ENCODE results near the gene NSG1. TPM values are rescaled to one million over a fixed set of nuclear protein-coding genes. Genes with fewer than 3 reads are reported as not detected.

Gene NSG1
- polyA plus RNA-seq, 2 of the 4 experiments (the other 2 are of a cell fraction) = 0.26 to 0.34 TPM

DNA sequence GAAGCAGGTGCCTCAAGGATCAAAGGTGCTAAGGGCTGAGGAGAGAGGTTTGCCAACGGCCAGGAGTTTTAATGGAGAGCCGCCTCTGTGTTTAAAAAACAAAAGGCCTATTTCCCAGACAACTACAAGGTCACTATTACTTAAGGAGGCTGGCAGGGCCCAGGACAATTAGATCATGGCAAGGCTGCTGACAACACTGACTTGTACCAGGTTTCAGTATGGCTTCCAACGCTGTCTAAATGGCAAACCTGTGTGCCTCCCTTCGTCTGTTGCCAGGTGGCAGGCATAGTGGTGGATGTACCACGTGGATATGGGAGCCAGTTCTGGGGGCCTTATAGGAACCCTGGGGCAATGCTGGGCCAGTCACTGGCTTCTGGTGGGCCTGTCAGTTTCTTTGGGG, 41.0 kb downstream of the NSG1 start:
- 86% methylated on average over 4 of the region's 5 CpGs for whole genome bisulfite sequencing (ENCODE audit: missing lambda C conversion rate)
- ATAC-seq (no peak), DNase-seq (ENCODE audit: low read depth in 1 of 2, low spot score in 1 of 2) (no peak), FAIRE-seq (no peak)
- H3K9me3 ChIP-seq = no peaks in the 10 kb centered on the region
- ChIA-PET POLR2A (no interaction called here), CTCF (interaction anchor here (0.5 kb wide), 1 partner anchor 455 kb away, joined by 4 read pairs; no protein-coding TSS in a partner anchor)
- no peaks in the 10 kb centered on the region for H3K4me1 ChIP-seq
- H3K27ac ChIP-seq = no peak overlapping the region
- no peak overlapping the region for H3K4me2 ChIP-seq
- H3K4me3 ChIP-seq = no peak overlapping the region
- no peak for TF ChIP-seq HOXB5 (CRISPR knock-in tag; IDR thresholded peaks at IDR 0.05)
- no peak for TF ChIP-seq JUN (IDR thresholded peaks at IDR 0.05)
- no peak for TF ChIP-seq SMC3 (IDR thresholded peaks at IDR 0.05)
- TF ChIP-seq POLR2AphosphoS2 (conservative IDR thresholded peaks at IDR 0.05; ENCODE audit: low read length) = no peak
- TF ChIP-seq, protein P1, sequence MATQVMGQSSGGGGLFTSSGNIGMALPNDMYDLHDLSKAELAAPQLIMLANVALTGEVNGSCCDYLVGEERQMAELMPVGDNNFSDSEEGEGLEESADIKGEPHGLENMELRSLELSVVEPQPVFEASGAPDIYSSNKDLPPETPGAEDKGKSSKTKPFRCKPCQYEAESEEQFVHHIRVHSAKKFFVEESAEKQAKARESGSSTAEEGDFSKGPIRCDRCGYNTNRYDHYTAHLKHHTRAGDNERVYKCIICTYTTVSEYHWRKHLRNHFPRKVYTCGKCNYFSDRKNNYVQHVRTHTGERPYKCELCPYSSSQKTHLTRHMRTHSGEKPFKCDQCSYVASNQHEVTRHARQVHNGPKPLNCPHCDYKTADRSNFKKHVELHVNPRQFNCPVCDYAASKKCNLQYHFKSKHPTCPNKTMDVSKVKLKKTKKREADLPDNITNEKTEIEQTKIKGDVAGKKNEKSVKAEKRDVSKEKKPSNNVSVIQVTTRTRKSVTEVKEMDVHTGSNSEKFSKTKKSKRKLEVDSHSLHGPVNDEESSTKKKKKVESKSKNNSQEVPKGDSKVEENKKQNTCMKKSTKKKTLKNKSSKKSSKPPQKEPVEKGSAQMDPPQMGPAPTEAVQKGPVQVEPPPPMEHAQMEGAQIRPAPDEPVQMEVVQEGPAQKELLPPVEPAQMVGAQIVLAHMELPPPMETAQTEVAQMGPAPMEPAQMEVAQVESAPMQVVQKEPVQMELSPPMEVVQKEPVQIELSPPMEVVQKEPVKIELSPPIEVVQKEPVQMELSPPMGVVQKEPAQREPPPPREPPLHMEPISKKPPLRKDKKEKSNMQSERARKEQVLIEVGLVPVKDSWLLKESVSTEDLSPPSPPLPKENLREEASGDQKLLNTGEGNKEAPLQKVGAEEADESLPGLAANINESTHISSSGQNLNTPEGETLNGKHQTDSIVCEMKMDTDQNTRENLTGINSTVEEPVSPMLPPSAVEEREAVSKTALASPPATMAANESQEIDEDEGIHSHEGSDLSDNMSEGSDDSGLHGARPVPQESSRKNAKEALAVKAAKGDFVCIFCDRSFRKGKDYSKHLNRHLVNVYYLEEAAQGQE (IDR thresholded peaks at IDR 0.05) = no peak

DNA sequence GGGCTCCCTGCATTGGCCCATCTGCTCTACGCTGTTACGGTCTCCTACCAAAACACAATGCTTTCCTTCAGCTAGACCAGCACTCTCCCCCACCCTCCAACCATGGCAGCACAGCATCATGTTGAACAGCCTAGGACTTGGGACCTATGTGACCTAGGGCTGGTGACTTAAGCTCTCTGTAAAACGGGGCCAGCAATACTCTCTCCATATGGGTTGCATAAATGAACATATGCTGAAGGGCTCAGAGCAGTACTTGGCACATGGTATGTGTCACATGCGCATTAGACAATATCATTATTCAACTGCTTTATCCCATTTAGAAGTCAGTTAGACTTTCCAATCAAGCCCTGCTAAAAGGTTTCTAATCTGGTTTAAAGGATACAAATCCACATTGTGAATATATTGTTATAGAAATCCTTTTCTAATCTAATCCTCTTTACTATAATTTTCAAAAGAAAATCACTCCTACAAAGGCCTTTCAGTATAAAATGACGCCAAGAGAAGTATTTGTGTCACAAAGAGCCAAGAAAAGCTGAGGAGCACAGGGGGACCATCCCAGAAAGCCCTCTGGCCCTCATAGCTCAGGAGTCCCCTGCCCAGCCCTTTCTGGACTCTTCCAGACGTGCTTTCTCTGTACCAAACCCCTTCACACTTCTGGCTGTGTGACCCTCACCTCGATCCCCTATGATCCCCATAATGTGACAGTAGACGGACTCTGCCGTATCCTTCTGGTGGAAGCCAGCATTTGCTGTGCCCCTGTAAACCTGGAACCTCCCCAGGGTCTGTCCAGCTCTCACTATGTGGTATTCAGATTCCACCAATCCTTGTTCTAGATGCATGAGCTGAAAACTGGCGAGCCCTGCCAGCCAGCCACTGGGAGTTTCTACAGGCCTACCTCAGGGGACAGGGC, 42.3 kb downstream of the NSG1 start:
- ChIA-PET POLR2A (no interaction called here), CTCF (interaction anchor here (1.9 kb wide), 1 partner anchor 72 kb away, joined by 8 read pairs; no protein-coding TSS in a partner anchor)
- no peak for TF ChIP-seq HOXB13 (CRISPR knock-in tag; IDR thresholded peaks at IDR 0.05; ENCODE audit: low read depth)
- TF ChIP-seq RFX5 (IDR thresholded peaks at IDR 0.05) = no peak
- no peak for TF ChIP-seq TP53 (CRISPR knock-in tag; IDR thresholded peaks at IDR 0.05)
- no peak for TF ChIP-seq KDM5A (IDR thresholded peaks at IDR 0.05)
- TF ChIP-seq FOSL2 (IDR thresholded peaks at IDR 0.05) = no peak
- no peak for TF ChIP-seq FOSL2 (CRISPR knock-in tag; IDR thresholded peaks at IDR 0.05)
- no peak for TF ChIP-seq ZSCAN20 (CRISPR knock-in tag; IDR thresholded peaks at IDR 0.05)
- no peak for TF ChIP-seq HOXB5 (CRISPR knock-in tag; IDR thresholded peaks at IDR 0.05)
- no peak for TF ChIP-seq SMC3 (IDR thresholded peaks at IDR 0.05)
- no peak for TF ChIP-seq KDM1A (IDR thresholded peaks at IDR 0.05; ENCODE audit: low read depth)
- TF ChIP-seq, protein P2, sequence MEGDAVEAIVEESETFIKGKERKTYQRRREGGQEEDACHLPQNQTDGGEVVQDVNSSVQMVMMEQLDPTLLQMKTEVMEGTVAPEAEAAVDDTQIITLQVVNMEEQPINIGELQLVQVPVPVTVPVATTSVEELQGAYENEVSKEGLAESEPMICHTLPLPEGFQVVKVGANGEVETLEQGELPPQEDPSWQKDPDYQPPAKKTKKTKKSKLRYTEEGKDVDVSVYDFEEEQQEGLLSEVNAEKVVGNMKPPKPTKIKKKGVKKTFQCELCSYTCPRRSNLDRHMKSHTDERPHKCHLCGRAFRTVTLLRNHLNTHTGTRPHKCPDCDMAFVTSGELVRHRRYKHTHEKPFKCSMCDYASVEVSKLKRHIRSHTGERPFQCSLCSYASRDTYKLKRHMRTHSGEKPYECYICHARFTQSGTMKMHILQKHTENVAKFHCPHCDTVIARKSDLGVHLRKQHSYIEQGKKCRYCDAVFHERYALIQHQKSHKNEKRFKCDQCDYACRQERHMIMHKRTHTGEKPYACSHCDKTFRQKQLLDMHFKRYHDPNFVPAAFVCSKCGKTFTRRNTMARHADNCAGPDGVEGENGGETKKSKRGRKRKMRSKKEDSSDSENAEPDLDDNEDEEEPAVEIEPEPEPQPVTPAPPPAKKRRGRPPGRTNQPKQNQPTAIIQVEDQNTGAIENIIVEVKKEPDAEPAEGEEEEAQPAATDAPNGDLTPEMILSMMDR (IDR thresholded peaks at IDR 0.05) = no peak
- no peak for TF ChIP-seq CHD4 (IDR thresholded peaks at IDR 0.05; ENCODE audit: borderline replicate concordance)
- no peak for TF ChIP-seq SREBF2 (IDR thresholded peaks at IDR 0.05)
- TF ChIP-seq MYC (IDR thresholded peaks at IDR 0.05; ENCODE audit: borderline replicate concordance, low read length) = no peak
- no peak for TF ChIP-seq JUN (IDR thresholded peaks at IDR 0.05)
- TF ChIP-seq, protein P3, sequence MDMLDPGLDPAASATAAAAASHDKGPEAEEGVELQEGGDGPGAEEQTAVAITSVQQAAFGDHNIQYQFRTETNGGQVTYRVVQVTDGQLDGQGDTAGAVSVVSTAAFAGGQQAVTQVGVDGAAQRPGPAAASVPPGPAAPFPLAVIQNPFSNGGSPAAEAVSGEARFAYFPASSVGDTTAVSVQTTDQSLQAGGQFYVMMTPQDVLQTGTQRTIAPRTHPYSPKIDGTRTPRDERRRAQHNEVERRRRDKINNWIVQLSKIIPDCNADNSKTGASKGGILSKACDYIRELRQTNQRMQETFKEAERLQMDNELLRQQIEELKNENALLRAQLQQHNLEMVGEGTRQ (IDR thresholded peaks at IDR 0.05) = no peak
- TF ChIP-seq FOSB (CRISPR knock-in tag; IDR thresholded peaks at IDR 0.05) = no peak
- H3K27ac ChIP-seq = no peak overlapping the region
- no peak overlapping the region for H3K4me2 ChIP-seq
- no peak overlapping the region for H3K4me3 ChIP-seq
- no peak for ATAC-seq
- no peak for FAIRE-seq
- no peaks in the 10 kb centered on the region for H3K4me1 ChIP-seq
- 90% methylated on average over 10 of the region's 10 CpGs for WGBS (ENCODE audit: missing lambda C conversion rate)
- no peak for DNase-seq (ENCODE audit: low read depth in 1 of 2, low spot score in 1 of 2)
- H3K9me3 ChIP-seq = no peaks in the 10 kb centered on the region
